Measurements from ENCODE around the gene ZBTB42.

ZBTB42 gene

DNA sequence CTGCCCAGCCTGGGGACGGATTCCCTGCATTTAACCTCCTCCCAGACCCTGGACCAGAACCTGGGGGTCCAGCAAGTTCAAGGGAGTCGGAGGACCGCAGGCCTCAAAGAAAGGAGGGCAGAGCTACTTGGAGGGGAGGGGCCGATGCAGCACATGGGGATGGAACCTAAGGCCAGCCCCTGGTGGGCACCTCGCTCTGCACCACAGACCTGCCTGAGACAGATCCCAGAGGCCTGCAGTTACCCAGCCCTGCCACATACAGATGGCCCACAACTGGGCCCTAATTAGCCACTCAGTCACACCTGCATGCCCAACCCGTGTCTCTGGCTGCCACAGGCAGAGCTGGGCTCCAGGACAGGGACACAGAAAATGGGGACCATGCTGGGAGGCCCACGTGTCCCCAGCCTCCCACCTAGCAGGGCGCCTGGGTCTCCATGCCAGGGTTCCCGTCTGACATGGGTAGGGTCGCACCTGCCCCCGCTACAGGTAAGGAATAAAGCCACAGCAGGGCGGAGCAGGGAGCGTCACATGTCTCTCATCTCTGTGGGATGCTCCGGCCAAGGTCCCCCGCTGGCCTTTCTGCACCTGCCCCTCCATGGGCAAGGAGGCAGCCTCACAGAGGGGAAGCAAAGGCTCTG lies 22.1 kb upstream of the ZBTB42 start:
- TF ChIP-seq FOXP2 (optimal IDR thresholded peaks at IDR 0.05; ENCODE audit: control extremely low read depth, extremely low read length, insufficient read depth) (no peak), EZH2 (IDR thresholded peaks at IDR 0.05) (no peak), POLR2AphosphoS5 (IDR thresholded peaks at IDR 0.05; ENCODE audit: borderline replicate concordance, low read depth, low read length) (no peak)
- H3K27ac ChIP-seq: no peak overlapping the region
- no peaks in the 10 kb centered on the region for H3K9me3 ChIP-seq (ENCODE audit: low read depth, low read length)
- H3K4me3 ChIP-seq: no peak overlapping the region
- H3K36me3 ChIP-seq (ENCODE audit: insufficient read depth, low read length): no peaks in the 10 kb centered on the region
- DNase-seq (ENCODE audit: low read depth, low spot score): no peak
- H3K9ac ChIP-seq (ENCODE audit: insufficient read length): no peak overlapping the region

- Histone ChIP-seq H3K4me3 (no peak overlapping the region), H3K9ac (ENCODE audit: insufficient read length) (no peak overlapping the region), H3K36me3 (ENCODE audit: insufficient read depth, low read length) (no peaks in the 10 kb centered on the region), H3K27ac (no peak overlapping the region), H3K9me3 (ENCODE audit: low read depth, low read length) (no peaks in the 10 kb centered on the region)
- TF ChIP-seq POLR2AphosphoS5 (IDR thresholded peaks at IDR 0.05; ENCODE audit: borderline replicate concordance, low read depth, low read length) (no peak), FOXP2 (optimal IDR thresholded peaks at IDR 0.05; ENCODE audit: control extremely low read depth, extremely low read length, insufficient read depth) (no peak), EZH2 (IDR thresholded peaks at IDR 0.05) (no peak)
- DNase-seq (ENCODE audit: low read depth, low spot score): no peak
Observed at GRCh38 chr14:104779776-104780512, 21.0 kb upstream of the ZBTB42 start.

- Histone ChIP-seq H3K9me3 (ENCODE audit: low read depth, low read length) (no peaks in the 10 kb centered on the region), H3K9ac (ENCODE audit: insufficient read length) (no peak overlapping the region), H3K36me3 (ENCODE audit: insufficient read depth, low read length) (no peaks in the 10 kb centered on the region), H3K4me3 (no peak overlapping the region), H3K27ac (no peak overlapping the region)
- TF ChIP-seq POLR2AphosphoS5 (IDR thresholded peaks at IDR 0.05; ENCODE audit: borderline replicate concordance, low read depth, low read length): no peak
- TF ChIP-seq EZH2 (IDR thresholded peaks at IDR 0.05): no peak
- no peak for TF ChIP-seq FOXP2 (optimal IDR thresholded peaks at IDR 0.05; ENCODE audit: control extremely low read depth, extremely low read length, insufficient read depth)
- DNase-seq (ENCODE audit: low read depth, low spot score): no peak
Observed at GRCh38 chr14:104780513-104781030, 20.3 kb upstream of the ZBTB42 start.

- Histone ChIP-seq H3K36me3 (ENCODE audit: insufficient read depth, low read length) (no peaks in the 10 kb centered on the region), H3K27ac (no peak overlapping the region), H3K9me3 (ENCODE audit: low read depth, low read length) (no peaks in the 10 kb centered on the region), H3K9ac (ENCODE audit: insufficient read length) (no peak overlapping the region), H3K4me3 (no peak overlapping the region)
- no peak for DNase-seq (ENCODE audit: low read depth, low spot score)
- TF ChIP-seq FOXP2 (optimal IDR thresholded peaks at IDR 0.05; ENCODE audit: control extremely low read depth, extremely low read length, insufficient read depth): no peak
- no peak for TF ChIP-seq EZH2 (IDR thresholded peaks at IDR 0.05)
- no peak for TF ChIP-seq POLR2AphosphoS5 (IDR thresholded peaks at IDR 0.05; ENCODE audit: borderline replicate concordance, low read depth, low read length)
Observed at GRCh38 chr14:104781271-104782077, 19.4 kb upstream of the ZBTB42 start.

- Histone ChIP-seq H3K9me3 (ENCODE audit: low read depth, low read length) (no peaks in the 10 kb centered on the region), H3K36me3 (ENCODE audit: insufficient read depth, low read length) (no peaks in the 10 kb centered on the region), H3K27ac (no peak overlapping the region), H3K4me3 (no peak overlapping the region), H3K9ac (ENCODE audit: insufficient read length) (no peak overlapping the region)
- no peak for DNase-seq (ENCODE audit: low read depth, low spot score)
- TF ChIP-seq FOXP2 (optimal IDR thresholded peaks at IDR 0.05; ENCODE audit: control extremely low read depth, extremely low read length, insufficient read depth): no peak
Observed at GRCh38 chr14:104782086-104782807, 18.7 kb upstream of the ZBTB42 start.

GRCh38 chr14:104782808-104783139 lies 18.1 kb upstream of the ZBTB42 start:
- no peaks in the 10 kb centered on the region for H3K36me3 ChIP-seq (ENCODE audit: insufficient read depth, low read length)

GRCh38 chr14:104783484-104784217 lies 17.2 kb upstream of the ZBTB42 start:
- TF ChIP-seq POLR2AphosphoS5 (IDR thresholded peaks at IDR 0.05; ENCODE audit: borderline replicate concordance, low read depth, low read length) (no peak), FOXP2 (optimal IDR thresholded peaks at IDR 0.05; ENCODE audit: control extremely low read depth, extremely low read length, insufficient read depth) (no peak), EZH2 (IDR thresholded peaks at IDR 0.05) (no peak)
- DNase-seq (ENCODE audit: low read depth, low spot score): no peak
- Histone ChIP-seq H3K9me3 (ENCODE audit: low read depth, low read length) (no peaks in the 10 kb centered on the region), H3K36me3 (ENCODE audit: insufficient read depth, low read length) (no peaks in the 10 kb centered on the region), H3K4me3 (no peak overlapping the region), H3K27ac (no peak overlapping the region), H3K9ac (ENCODE audit: insufficient read length) (no peak overlapping the region)

More at GRCh38 chr14:104782808-104783139, 18.1 kb upstream of the ZBTB42 start:
- H3K27ac ChIP-seq: no peak overlapping the region
- no peaks in the 10 kb centered on the region for H3K9me3 ChIP-seq (ENCODE audit: low read depth, low read length)
- no peak overlapping the region for H3K9ac ChIP-seq (ENCODE audit: insufficient read length)
- no peak overlapping the region for H3K4me3 ChIP-seq
- DNase-seq (ENCODE audit: low read depth, low spot score): no peak
- TF ChIP-seq FOXP2 (optimal IDR thresholded peaks at IDR 0.05; ENCODE audit: control extremely low read depth, extremely low read length, insufficient read depth): no peak
- TF ChIP-seq POLR2AphosphoS5 (IDR thresholded peaks at IDR 0.05; ENCODE audit: borderline replicate concordance, low read depth, low read length): no peak
- no peak for TF ChIP-seq EZH2 (IDR thresholded peaks at IDR 0.05)

Measured in SK-N-MC (cell line).